ENCODE measurements around the gene DNAJB6.

- TF ChIP-seq CTCF (IDR thresholded peaks at IDR 0.05) (no peak), POLR2A (IDR thresholded peaks at IDR 0.05) (no peak)
Observed at GRCh38 chr7:157310676-157311185, 26.1 kb upstream of the DNAJB6 start.

All from lower leg skin (tissue), 3 donors.